HG02870 (cell line): ENCODE measurements around the gene VWA7.

Source experiments
- ATAC-seq: cut with Tn5 transposase; IDR thresholded peaks from one replicate; pipeline ENCODE4 v1.9.1; 2021; ENCODE audit warnings: mild to moderate bottlenecking, moderate library complexity; ENCODE audit not compliant: unreplicated experiment

The VWA7 gene

GRCh38 chr6:31779908-31780307, 2.8 kb upstream of the VWA7 start:
- ATAC-seq: no peak

GRCh38 chr6:31778999-31779885, 2.1 kb upstream of the VWA7 start:
- ATAC-seq: no peak

GRCh38 chr6:31778193-31778592, 1.1 kb upstream of the VWA7 start:
- no peak for ATAC-seq

- no peak for ATAC-seq
These were observed 531 bp upstream of the VWA7 start for GRCh38 chr6:31777667-31778050.

- ATAC-seq: no peak
These were observed 591 bp downstream of the VWA7 start for GRCh38 chr6:31776485-31776988.

GRCh38 chr6:31775633-31776484, 1.3 kb downstream of the VWA7 start:
- no peak for ATAC-seq

GRCh38 chr6:31775184-31775583, 1.9 kb downstream of the VWA7 start:
- ATAC-seq: no peak

GRCh38 chr6:31771992-31772358, 5.2 kb downstream of the VWA7 start:
- ATAC-seq: no peak

- ATAC-seq: no peak
These were observed 6.3 kb downstream of the VWA7 start for GRCh38 chr6:31770860-31771259.

GRCh38 chr6:31769684-31770371, 7.3 kb downstream of the VWA7 start:
- no peak for ATAC-seq

- ATAC-seq: no peak
These were observed 8.5 kb downstream of the VWA7 start for GRCh38 chr6:31768363-31769257.

GRCh38 chr6:31767096-31767645, 10.0 kb downstream of the VWA7 start:
- no peak for ATAC-seq

- no peak for ATAC-seq
These were observed 11.0 kb downstream of the VWA7 start for GRCh38 chr6:31765910-31766794.

- ATAC-seq: no peak
These were observed 11.6 kb downstream of the VWA7 start for GRCh38 chr6:31765559-31765909.

GRCh38 chr6:31764198-31764597, 12.9 kb downstream of the VWA7 start:
- no peak for ATAC-seq

- ATAC-seq: no peak
These were observed 13.5 kb downstream of the VWA7 start for GRCh38 chr6:31763619-31763940.

- ATAC-seq: no peak
These were observed 14.1 kb downstream of the VWA7 start for GRCh38 chr6:31762878-31763618.

GRCh38 chr6:31762356-31762755, 14.8 kb downstream of the VWA7 start, which contains the start of gene SAPCD1:
SAPCD1 (plus strand) TSS chr6:31762656; CDS start chr6:31763055, 399 bp downstream.
- ATAC-seq: no peak
